ENCODE data around the gene OR2T11. TPM values are rescaled to one million over a fixed set of nuclear protein-coding genes. Genes with fewer than 3 reads are reported as not detected.
"Not testable (repeated sequence)": the region's sequence is repeated elsewhere in the genome, so short reads cannot be mapped to it uniquely, and the experiment has no call there.

The OR2T11 gene
- total RNA-seq, 1 experiment from 2014 or later = not detected

DNA sequence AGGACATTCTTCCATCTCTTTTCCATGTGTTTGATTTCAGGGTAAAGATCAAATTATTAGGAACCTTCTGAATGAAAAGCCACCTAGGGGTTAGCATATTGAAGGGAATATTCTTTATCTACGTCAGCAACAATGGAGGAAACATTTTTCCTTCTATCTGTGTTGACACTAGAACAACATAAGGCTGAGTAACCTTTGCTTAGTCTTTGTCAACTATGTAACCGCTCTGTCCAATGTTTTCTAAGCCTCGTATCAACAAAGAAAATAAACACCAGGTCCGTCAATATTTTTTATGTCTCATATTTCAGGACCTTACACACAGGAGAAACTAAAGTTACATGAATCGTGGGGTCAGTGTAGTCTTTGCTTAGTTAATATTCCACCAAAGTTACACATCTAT, 1.7 kb upstream of the OR2T11 start:
- CTCF ChIA-PET; H3K36me3 ChIP-seq (ENCODE audit: insufficient read depth, low read length, poor library complexity, severe bottlenecking); H3K9me3 ChIP-seq (ENCODE audit: low read depth, low read length, poor library complexity, severe bottlenecking); DNase-seq (ENCODE audit: low spot score); POLR2A ChIA-PET (ENCODE audit: low non-redundant PET); H3K27me3 ChIP-seq (replicated peaks; ENCODE audit: insufficient read depth, low read depth, low read length, poor library complexity); H3K27ac ChIP-seq (ENCODE audit: low read depth, low read length, poor library complexity, severe bottlenecking); intact Hi-C loops (cut with micrococcal nuclease; ENCODE audit: unreplicated experiment); BruUV-seq (replicated peaks); H3K4me1 ChIP-seq (ENCODE audit: insufficient read depth, low read length, poor library complexity, severe bottlenecking); H3K4me3 ChIP-seq (ENCODE audit: low read depth, low read length, poor library complexity, severe bottlenecking): not testable (repeated sequence)

- Histone ChIP-seq H3K27ac (ENCODE audit: low read depth, low read length, poor library complexity, severe bottlenecking) (peak overlapping the region; percentile 77), H3K9me3 (ENCODE audit: low read depth, low read length, poor library complexity, severe bottlenecking) (no peaks in the 10 kb centered on the region), H3K4me3 (ENCODE audit: low read depth, low read length, poor library complexity, severe bottlenecking) (no peak overlapping the region), H3K4me1 (ENCODE audit: insufficient read depth, low read length, poor library complexity, severe bottlenecking) (peaks cover 18% of the 10 kb centered on the region), H3K36me3 (ENCODE audit: insufficient read depth, low read length, poor library complexity, severe bottlenecking) (no peaks in the 10 kb centered on the region), H3K27me3 (replicated peaks; ENCODE audit: insufficient read depth, low read depth, low read length, poor library complexity) (no peaks in the 10 kb centered on the region)
- TF ChIP-seq EZH2 (IDR thresholded peaks at IDR 0.05; ENCODE audit: borderline replicate concordance, low read depth, low read length, poor library complexity, severe bottlenecking) = no peak
- TF ChIP-seq, protein P1, sequence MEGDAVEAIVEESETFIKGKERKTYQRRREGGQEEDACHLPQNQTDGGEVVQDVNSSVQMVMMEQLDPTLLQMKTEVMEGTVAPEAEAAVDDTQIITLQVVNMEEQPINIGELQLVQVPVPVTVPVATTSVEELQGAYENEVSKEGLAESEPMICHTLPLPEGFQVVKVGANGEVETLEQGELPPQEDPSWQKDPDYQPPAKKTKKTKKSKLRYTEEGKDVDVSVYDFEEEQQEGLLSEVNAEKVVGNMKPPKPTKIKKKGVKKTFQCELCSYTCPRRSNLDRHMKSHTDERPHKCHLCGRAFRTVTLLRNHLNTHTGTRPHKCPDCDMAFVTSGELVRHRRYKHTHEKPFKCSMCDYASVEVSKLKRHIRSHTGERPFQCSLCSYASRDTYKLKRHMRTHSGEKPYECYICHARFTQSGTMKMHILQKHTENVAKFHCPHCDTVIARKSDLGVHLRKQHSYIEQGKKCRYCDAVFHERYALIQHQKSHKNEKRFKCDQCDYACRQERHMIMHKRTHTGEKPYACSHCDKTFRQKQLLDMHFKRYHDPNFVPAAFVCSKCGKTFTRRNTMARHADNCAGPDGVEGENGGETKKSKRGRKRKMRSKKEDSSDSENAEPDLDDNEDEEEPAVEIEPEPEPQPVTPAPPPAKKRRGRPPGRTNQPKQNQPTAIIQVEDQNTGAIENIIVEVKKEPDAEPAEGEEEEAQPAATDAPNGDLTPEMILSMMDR (conservative IDR thresholded peaks at IDR 0.05; ENCODE audit: low read depth, low read length) = no peak
- intact Hi-C loops (cut with micrococcal nuclease; ENCODE audit: unreplicated experiment) = loop anchor here (5.0 kb wide), 2 partner anchors 156 to 174 kb away; no protein-coding TSS in a partner anchor
- ChIA-PET CTCF (no interaction called here), POLR2A (ENCODE audit: low non-redundant PET) (no interaction called here)
- BruUV-seq (replicated peaks) = no TSS peak
- DNase-seq (ENCODE audit: low spot score) = peak; percentile 93
Measured at GRCh38 chr1:248631354-248632008, 3.4 kb downstream of the OR2T11 start.

- Histone ChIP-seq H3K4me1 (ENCODE audit: insufficient read depth, low read length, poor library complexity, severe bottlenecking) (peaks cover 18% of the 10 kb centered on the region), H3K27ac (ENCODE audit: low read depth, low read length, poor library complexity, severe bottlenecking) (no peak overlapping the region), H3K27me3 (replicated peaks; ENCODE audit: insufficient read depth, low read depth, low read length, poor library complexity) (no peaks in the 10 kb centered on the region), H3K36me3 (ENCODE audit: insufficient read depth, low read length, poor library complexity, severe bottlenecking) (no peaks in the 10 kb centered on the region), H3K9me3 (ENCODE audit: low read depth, low read length, poor library complexity, severe bottlenecking) (no peaks in the 10 kb centered on the region), H3K4me3 (ENCODE audit: low read depth, low read length, poor library complexity, severe bottlenecking) (no peak overlapping the region)
- intact Hi-C loops (cut with micrococcal nuclease; ENCODE audit: unreplicated experiment) = loop anchor here (5.0 kb wide), 2 partner anchors 157 to 173 kb away; no protein-coding TSS in a partner anchor
- POLR2A ChIA-PET (ENCODE audit: low non-redundant PET) = no interaction called here
- TF ChIP-seq, protein P1 (conservative IDR thresholded peaks at IDR 0.05; ENCODE audit: low read depth, low read length) = no peak
- TF ChIP-seq EZH2 (IDR thresholded peaks at IDR 0.05; ENCODE audit: borderline replicate concordance, low read depth, low read length, poor library complexity, severe bottlenecking) = no peak
- CTCF ChIA-PET = no interaction called here
- BruUV-seq (replicated peaks) = no TSS peak
- no peak for DNase-seq (ENCODE audit: low spot score)
Measured at GRCh38 chr1:248630551-248630950, 4.3 kb downstream of the OR2T11 start.

Data from A673 (cell line).